Activated CD4-positive, alpha-beta T cell treated with anti-CD3 and anti-CD28 coated beads, Interleukin-2, amount 10 ng/mL, durations not matched to agents 7 days and 5 days (primary cell): ENCODE measurements around the gene CEP68. TPM values are rescaled to one million over a fixed set of nuclear protein-coding genes. Genes with fewer than 3 reads are reported as not detected.
A peak's percentile ranks its signal among the peaks of the same experiment; 100 is the strongest.
"Not testable (repeated sequence)": the region's sequence is repeated elsewhere in the genome, so short reads cannot be mapped to it uniquely, and the experiment has no call there.

Experiments
- CTCF ChIA-PET: fragments of 350-600 bp; sonication (Branson Sonifier 250); formaldehyde crosslinking; loops from one replicate; lab custom pipeline; 2021; ENCODE audit warnings: antibody characterized with exemption; lab: Charles Lee
- POLR2A ChIA-PET: fragments of 350-600 bp; sonication (Branson Sonifier 250); formaldehyde crosslinking; loops from one replicate; lab custom pipeline; 2021; ENCODE audit warnings: antibody characterized with exemption; lab: Charles Lee
- DNase-seq: peaks from one replicate; pipeline ENCODE4 v3.0.0-alpha.2; 2020
- H3K27ac Mint-ChIP-seq: one replicate; pipeline ENCODE4 v1.8.0; 2021; ENCODE audit warnings: mild to moderate bottlenecking, moderate library complexity, mixed read lengths
- H3K27me3 Mint-ChIP-seq: one replicate; pipeline ENCODE4 v1.8.0; 2021; ENCODE audit warnings: mixed read lengths
- H3K36me3 Mint-ChIP-seq: one replicate; pipeline ENCODE4 v1.8.0; 2021; ENCODE audit warnings: low read depth, mixed read lengths
- H3K4me1 Mint-ChIP-seq: one replicate; pipeline ENCODE4 v1.8.0; 2021; ENCODE audit warnings: mixed read lengths
- H3K4me3 Mint-ChIP-seq: one replicate; pipeline ENCODE4 v1.8.0; 2021; ENCODE audit warnings: mild to moderate bottlenecking, moderate library complexity, mixed read lengths
- H3K9me3 Mint-ChIP-seq: one replicate; pipeline ENCODE4 v1.8.0; 2021; ENCODE audit warnings: mixed read lengths
- total RNA-seq, 2 experiments: library from RNA; stranded (reverse); gene quantifications; one replicate each; pipeline ENCODE4 v1.2.3, GENCODE V29; 2021

Gene CEP68
- total RNA-seq, 2 experiments from 2014 or later: 9.0 to 9.2 TPM

DNA sequence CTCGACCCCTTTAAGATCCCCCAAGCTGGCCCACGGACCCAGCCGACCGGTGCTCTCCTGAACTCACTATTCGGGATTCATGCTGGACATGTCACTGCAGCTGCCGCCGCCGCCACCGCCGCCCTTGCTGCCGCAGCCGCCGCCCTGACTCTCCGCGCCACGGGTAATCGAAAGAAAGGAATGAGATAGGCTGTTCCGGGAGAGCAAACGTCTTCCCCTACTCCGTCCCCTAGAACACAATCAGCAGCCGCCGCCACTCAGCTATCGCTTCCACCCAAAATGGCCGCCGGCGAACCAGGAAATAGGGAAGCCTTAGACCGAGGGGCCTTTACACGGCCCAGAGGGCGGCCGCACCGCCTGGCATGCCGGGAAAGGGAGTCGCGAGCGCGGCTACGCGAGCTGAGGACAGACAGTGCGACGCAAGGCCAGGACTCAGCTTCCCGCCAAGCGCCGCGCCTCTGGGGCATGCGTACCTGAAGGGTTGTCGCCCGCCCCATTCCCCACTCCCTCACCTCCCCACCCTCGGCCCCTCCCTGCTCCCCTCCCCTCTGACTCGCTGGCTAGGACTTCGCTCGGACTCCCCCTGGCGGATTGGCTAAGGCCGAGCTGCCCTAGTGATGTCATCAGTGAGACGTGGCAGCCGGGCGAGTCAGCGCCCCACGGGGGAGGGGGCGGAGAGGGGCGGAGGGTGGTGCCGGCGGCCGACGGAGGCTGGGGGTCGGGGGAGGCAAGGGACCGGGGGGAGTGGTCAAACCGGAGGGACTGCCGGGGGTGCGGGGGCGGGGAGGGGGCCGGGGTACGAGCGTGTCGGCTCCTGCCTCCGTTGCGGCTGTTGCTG, 73.8 kb downstream of the CEP68 start, which contains the start of gene RAB1A:
TSS of gene RAB1A (minus strand) at position 281 of the 838 bp plus-strand sequence. CDS start at position 90, 191 bp downstream.
- Mint-ChIP-seq H3K36me3 (peaks cover 3% of the 10 kb centered on the region), H3K9me3 (no peaks in the 10 kb centered on the region), H3K4me1 (peaks cover 33% of the 10 kb centered on the region), H3K4me3 (peak within 1 kb of the TSS; percentile 96), H3K27me3 (peaks cover 2% of the 10 kb centered on the region), H3K27ac (peak within 1 kb of the TSS; percentile 98)
- ChIA-PET CTCF (interaction anchor here (0.7 to 3.2 kb wide), 15 partner anchors 9 to 332 kb away, joined by 3 to 17 read pairs (median 4); no protein-coding TSS in a partner anchor), POLR2A (interaction anchor here (0.6 to 1.3 kb wide), 5 partner anchors 10 to 418 kb away, joined by 3 to 8 read pairs (median 3); partner anchors contain the start of gene ACTR2)
- DNase-seq: peak; percentile 100

GRCh38 chr2:65130664-65131175, 74.5 kb downstream of the CEP68 start:
- no peaks in the 10 kb centered on the region for H3K9me3 Mint-ChIP-seq
- no peak for DNase-seq
- ChIA-PET CTCF (interaction anchor here (0.7 to 3.2 kb wide), 11 partner anchors 9 to 189 kb away, joined by 3 to 17 read pairs (median 4); no protein-coding TSS in a partner anchor), POLR2A (interaction anchor here (0.7 to 1.3 kb wide), 3 partner anchors 66 to 417 kb away, joined by 3 to 8 read pairs (median 3); partner anchors contain the start of gene ACTR2)
- H3K27ac Mint-ChIP-seq: peak overlapping the region; percentile 98
- peak overlapping the region; percentile 96 for H3K4me3 Mint-ChIP-seq
- peaks cover 31% of the 10 kb centered on the region for H3K4me1 Mint-ChIP-seq
- H3K27me3 Mint-ChIP-seq: peaks cover 2% of the 10 kb centered on the region
- peaks cover 3% of the 10 kb centered on the region for H3K36me3 Mint-ChIP-seq

GRCh38 chr2:65132930-65133329, 76.7 kb downstream of the CEP68 start:
- Mint-ChIP-seq H3K4me1 (peaks cover 16% of the 10 kb centered on the region), H3K27ac (peak overlapping the region; percentile 9)
- H3K9me3 Mint-ChIP-seq, H3K27me3 Mint-ChIP-seq, DNase-seq, H3K4me3 Mint-ChIP-seq, H3K36me3 Mint-ChIP-seq, POLR2A ChIA-PET: not testable (repeated sequence)
- CTCF ChIA-PET: interaction anchor here (0.5 to 2.4 kb wide), 7 partner anchors 8 to 357 kb away, joined by 3 to 12 read pairs (median 3); no protein-coding TSS in a partner anchor

GRCh38 chr2:65133626-65134025, 77.4 kb downstream of the CEP68 start:
- Mint-ChIP-seq H3K36me3 (no peaks in the 10 kb centered on the region), H3K27ac (no peak overlapping the region), H3K27me3 (peaks cover 2% of the 10 kb centered on the region), H3K4me3 (no peak overlapping the region), H3K4me1 (peaks cover 11% of the 10 kb centered on the region), H3K9me3 (no peaks in the 10 kb centered on the region)
- ChIA-PET POLR2A (no interaction called here), CTCF (interaction anchor here (0.6 to 2.4 kb wide), 8 partner anchors 9 to 1053 kb away, joined by 3 to 12 read pairs (median 3); no protein-coding TSS in a partner anchor)
- DNase-seq: no peak

DNA sequence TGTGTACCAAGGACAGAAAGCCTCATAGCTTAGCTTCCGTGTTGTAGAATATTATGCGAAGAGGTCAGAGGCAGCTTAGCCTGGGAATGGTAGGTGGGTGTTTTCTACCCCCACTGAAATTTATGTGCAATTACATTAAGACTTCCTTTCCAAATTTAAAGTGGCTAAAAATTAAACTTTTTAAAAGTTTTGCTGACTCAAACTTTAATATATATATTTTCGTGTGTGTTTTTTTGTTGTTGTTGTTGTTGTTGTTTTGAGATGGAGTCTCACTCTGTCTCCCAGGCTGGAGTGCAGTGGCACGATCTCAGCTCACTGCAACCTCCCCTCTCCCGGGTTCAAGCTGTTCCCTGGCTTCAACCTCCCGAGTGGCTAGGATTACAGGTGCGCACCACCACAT, 77.9 kb downstream of the CEP68 start:
- Mint-ChIP-seq H3K36me3 (no peaks in the 10 kb centered on the region), H3K4me3 (no peak overlapping the region), H3K4me1 (peaks cover 8% of the 10 kb centered on the region), H3K27ac (no peak overlapping the region), H3K9me3 (no peaks in the 10 kb centered on the region), H3K27me3 (peaks cover 5% of the 10 kb centered on the region)
- POLR2A ChIA-PET: no interaction called here
- CTCF ChIA-PET: interaction anchor here (0.9 to 2.4 kb wide), 7 partner anchors 9 to 144 kb away, joined by 3 to 12 read pairs (median 3); no protein-coding TSS in a partner anchor
- DNase-seq: no peak

DNA sequence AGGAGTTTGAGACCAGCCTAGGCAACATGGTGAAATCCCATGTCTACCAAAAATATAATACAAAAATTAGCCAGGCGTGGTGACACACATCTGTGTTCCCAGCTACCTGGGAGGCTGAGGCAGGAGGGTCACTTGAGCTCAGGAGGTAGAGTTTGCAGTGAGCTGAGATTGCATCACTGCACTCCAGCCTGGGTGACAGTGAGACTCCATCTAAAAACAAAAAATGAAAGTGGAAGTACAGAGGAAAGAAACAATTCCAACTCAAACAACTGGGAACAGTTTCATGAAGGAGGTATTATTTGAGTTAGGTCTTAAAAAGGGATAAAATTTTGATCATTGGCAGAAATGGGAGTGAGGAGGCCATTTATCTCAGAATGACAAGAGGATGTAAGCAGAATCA, 80.0 kb downstream of the CEP68 start:
- H3K36me3 Mint-ChIP-seq: no peaks in the 10 kb centered on the region
- no peak overlapping the region for H3K27ac Mint-ChIP-seq
- DNase-seq: no peak
- H3K4me1 Mint-ChIP-seq: peaks cover 3% of the 10 kb centered on the region
- H3K4me3 Mint-ChIP-seq: no peak overlapping the region
- CTCF ChIA-PET: no interaction called here
- POLR2A ChIA-PET: no interaction called here
- no peaks in the 10 kb centered on the region for H3K9me3 Mint-ChIP-seq
- H3K27me3 Mint-ChIP-seq: peaks cover 5% of the 10 kb centered on the region

Other genes with a start within 250 kb of the CEP68 start
- gene SLC1A4, start 67.0 kb upstream of the CEP68 start, total RNA-seq: 10 to 100 TPM; 50.1 to 54.6 TPM
- 10 to 100 TPM; 56.0 to 63.5 TPM for gene RAB1A, start 73.7 kb downstream of the CEP68 start, total RNA-seq
- gene ACTR2, start 171.4 kb downstream of the CEP68 start, total RNA-seq: 100 to 1,000 TPM; 467 to 502 TPM